ENCODE data around the gene MEGF8.

Gene MEGF8

DNA sequence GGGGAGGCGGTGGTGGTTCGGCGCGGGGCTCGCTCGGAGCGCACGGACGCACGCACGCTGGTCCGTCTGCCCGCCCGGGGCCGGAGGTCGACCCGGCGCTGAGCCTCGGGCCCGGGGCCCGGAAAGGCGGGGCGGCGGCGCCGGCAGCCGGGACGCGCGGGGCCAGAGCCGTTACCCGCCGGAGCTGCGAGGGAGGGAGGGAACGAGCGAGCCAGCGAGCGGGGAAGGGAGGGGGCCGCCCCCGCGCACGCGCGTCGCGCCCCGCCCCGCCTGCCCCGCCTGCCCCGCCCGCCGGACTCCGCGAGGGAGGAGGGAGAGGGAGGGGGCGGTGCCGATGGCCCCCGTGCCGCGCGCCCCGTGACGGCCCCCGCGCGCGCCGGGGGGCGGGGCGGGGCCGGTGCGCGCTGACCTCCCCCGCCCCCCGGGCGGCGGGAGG is 41.4 kb upstream of the MEGF8 start:
- TF ChIP-seq RARB (CRISPR knock-in tag; IDR thresholded peaks at IDR 0.05) = no peak
- TF ChIP-seq ZNF565 (CRISPR knock-in tag; conservative IDR thresholded peaks at IDR 0.05; ENCODE audit: low read depth) = no peak
- no peak for TF ChIP-seq ZFP30 (CRISPR knock-in tag; IDR thresholded peaks at IDR 0.05)
- no peak for TF ChIP-seq CSDC2 (CRISPR knock-in tag; IDR thresholded peaks at IDR 0.05)
- TF ChIP-seq, protein P1, sequence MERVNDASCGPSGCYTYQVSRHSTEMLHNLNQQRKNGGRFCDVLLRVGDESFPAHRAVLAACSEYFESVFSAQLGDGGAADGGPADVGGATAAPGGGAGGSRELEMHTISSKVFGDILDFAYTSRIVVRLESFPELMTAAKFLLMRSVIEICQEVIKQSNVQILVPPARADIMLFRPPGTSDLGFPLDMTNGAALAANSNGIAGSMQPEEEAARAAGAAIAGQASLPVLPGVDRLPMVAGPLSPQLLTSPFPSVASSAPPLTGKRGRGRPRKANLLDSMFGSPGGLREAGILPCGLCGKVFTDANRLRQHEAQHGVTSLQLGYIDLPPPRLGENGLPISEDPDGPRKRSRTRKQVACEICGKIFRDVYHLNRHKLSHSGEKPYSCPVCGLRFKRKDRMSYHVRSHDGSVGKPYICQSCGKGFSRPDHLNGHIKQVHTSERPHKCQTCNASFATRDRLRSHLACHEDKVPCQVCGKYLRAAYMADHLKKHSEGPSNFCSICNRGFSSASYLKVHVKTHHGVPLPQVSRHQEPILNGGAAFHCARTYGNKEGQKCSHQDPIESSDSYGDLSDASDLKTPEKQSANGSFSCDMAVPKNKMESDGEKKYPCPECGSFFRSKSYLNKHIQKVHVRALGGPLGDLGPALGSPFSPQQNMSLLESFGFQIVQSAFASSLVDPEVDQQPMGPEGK (CRISPR knock-in tag; IDR thresholded peaks at IDR 0.05; ENCODE audit: borderline replicate concordance) = no peak
- no peak for ATAC-seq

DNA sequence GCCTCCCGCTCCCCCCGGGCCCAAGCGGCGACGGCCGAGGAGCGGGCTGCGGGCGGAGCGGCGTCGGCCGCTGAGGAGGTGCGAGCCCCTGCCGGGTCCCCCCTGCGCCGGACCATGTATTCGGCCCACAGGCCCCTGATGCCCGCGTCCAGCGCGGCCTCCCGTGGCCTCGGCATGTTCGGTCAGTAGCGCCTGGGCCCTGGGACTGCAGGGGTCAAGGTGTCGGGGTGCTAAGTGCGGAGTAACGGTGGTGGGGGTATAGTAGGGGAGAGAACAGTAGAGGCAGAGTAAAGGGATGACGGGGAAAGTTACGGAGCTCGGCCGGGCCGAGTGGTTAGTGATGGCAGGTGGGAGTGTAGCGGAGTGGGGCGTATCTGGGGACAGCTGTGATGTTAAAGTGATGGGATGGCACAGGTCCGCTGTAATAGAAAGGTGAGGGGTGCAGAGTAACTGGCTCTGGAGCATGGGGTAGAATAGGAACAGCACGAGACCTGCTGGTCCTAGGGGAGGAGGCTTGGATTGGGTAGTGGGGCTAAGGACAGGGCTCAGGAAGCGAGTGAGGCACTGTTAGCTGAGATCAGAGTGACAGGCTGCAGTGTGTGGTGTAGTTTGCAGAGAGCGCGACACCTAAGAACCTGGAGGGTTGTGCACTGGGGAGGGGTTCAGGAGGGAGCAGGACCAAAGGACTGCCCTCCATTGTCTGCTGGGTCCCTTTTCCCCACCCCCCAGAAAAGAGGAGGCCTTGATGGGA is 40.7 kb upstream of the MEGF8 start:
- TF ChIP-seq, protein P2, sequence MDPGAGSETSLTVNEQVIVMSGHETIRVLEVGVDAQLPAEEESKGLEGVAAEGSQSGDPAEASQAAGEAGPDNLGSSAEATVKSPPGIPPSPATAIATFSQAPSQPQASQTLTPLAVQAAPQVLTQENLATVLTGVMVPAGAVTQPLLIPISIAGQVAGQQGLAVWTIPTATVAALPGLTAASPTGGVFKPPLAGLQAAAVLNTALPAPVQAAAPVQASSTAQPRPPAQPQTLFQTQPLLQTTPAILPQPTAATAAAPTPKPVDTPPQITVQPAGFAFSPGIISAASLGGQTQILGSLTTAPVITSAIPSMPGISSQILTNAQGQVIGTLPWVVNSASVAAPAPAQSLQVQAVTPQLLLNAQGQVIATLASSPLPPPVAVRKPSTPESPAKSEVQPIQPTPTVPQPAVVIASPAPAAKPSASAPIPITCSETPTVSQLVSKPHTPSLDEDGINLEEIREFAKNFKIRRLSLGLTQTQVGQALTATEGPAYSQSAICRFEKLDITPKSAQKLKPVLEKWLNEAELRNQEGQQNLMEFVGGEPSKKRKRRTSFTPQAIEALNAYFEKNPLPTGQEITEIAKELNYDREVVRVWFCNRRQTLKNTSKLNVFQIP (CRISPR knock-in tag; IDR thresholded peaks at IDR 0.05; ENCODE audit: borderline replicate concordance, low read depth) = no peak
- TF ChIP-seq BACH2 (CRISPR knock-in tag; IDR thresholded peaks at IDR 0.05; ENCODE audit: borderline replicate concordance) (no peak), ESRRG (CRISPR knock-in tag; IDR thresholded peaks at IDR 0.05) (no peak), ZFP30 (CRISPR knock-in tag; IDR thresholded peaks at IDR 0.05) (no peak), PPARA (CRISPR knock-in tag; IDR thresholded peaks at IDR 0.05; ENCODE audit: borderline replicate concordance) (no peak), ZC3H10 (CRISPR knock-in tag; IDR thresholded peaks at IDR 0.05) (no peak), GLIS3 (CRISPR knock-in tag; IDR thresholded peaks at IDR 0.05) (no peak)
- TF ChIP-seq, protein P3, sequence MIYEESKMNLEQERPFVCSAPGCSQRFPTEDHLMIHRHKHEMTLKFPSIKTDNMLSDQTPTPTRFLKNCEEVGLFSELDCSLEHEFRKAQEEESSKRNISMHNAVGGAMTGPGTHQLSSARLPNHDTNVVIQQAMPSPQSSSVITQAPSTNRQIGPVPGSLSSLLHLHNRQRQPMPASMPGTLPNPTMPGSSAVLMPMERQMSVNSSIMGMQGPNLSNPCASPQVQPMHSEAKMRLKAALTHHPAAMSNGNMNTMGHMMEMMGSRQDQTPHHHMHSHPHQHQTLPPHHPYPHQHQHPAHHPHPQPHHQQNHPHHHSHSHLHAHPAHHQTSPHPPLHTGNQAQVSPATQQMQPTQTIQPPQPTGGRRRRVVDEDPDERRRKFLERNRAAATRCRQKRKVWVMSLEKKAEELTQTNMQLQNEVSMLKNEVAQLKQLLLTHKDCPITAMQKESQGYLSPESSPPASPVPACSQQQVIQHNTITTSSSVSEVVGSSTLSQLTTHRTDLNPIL (CRISPR knock-in tag; IDR thresholded peaks at IDR 0.05; ENCODE audit: low read depth) = no peak

DNA sequence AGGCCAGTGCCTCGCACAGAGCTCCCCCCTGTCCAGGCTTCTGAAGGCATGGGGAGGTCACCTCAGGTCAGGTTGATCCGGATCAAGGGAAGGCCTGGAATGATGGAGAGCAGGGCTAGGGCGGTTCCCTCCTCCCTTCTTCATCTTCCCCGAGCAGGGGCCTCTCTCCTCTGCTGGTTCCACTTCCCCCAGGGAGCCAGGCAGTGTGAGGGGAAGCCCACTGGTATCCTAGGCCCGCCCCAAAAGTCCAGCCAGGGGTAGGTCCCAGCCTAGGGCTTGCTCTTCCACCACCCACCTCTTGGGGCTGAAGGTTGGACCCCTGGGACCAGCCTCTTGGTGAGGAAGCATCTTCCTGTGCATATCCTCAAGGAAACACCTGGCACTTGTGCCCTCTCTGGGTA is 39.9 kb upstream of the MEGF8 start:
- ATAC-seq = no peak

More for the DNA sequence above, 40.7 kb upstream of the MEGF8 start:
- ATAC-seq = no peak

More for the DNA sequence above, 39.9 kb upstream of the MEGF8 start:
- TF ChIP-seq ZNF565 (CRISPR knock-in tag; conservative IDR thresholded peaks at IDR 0.05; ENCODE audit: low read depth) (no peak), GLIS3 (CRISPR knock-in tag; IDR thresholded peaks at IDR 0.05) (no peak), TCF4 (CRISPR knock-in tag; IDR thresholded peaks at IDR 0.05; ENCODE audit: borderline replicate concordance) (no peak), ZC3H10 (CRISPR knock-in tag; IDR thresholded peaks at IDR 0.05) (no peak), TOX (CRISPR knock-in tag; IDR thresholded peaks at IDR 0.05; ENCODE audit: borderline replicate concordance) (no peak), RARB (CRISPR knock-in tag; IDR thresholded peaks at IDR 0.05) (no peak), ZFP30 (CRISPR knock-in tag; IDR thresholded peaks at IDR 0.05) (no peak), SNAI2 (CRISPR knock-in tag; IDR thresholded peaks at IDR 0.05) (no peak)
- TF ChIP-seq, protein P3 (CRISPR knock-in tag; IDR thresholded peaks at IDR 0.05; ENCODE audit: low read depth) = no peak
- TF ChIP-seq, protein P4, sequence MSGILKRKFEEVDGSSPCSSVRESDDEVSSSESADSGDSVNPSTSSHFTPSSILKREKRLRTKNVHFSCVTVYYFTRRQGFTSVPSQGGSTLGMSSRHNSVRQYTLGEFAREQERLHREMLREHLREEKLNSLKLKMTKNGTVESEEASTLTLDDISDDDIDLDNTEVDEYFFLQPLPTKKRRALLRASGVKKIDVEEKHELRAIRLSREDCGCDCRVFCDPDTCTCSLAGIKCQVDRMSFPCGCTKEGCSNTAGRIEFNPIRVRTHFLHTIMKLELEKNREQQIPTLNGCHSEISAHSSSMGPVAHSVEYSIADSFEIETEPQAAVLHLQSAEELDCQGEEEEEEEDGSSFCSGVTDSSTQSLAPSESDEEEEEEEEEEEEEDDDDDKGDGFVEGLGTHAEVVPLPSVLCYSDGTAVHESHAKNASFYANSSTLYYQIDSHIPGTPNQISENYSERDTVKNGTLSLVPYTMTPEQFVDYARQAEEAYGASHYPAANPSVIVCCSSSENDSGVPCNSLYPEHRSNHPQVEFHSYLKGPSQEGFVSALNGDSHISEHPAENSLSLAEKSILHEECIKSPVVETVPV (CRISPR knock-in tag; IDR thresholded peaks at IDR 0.05) = no peak
- TF ChIP-seq, protein P5, sequence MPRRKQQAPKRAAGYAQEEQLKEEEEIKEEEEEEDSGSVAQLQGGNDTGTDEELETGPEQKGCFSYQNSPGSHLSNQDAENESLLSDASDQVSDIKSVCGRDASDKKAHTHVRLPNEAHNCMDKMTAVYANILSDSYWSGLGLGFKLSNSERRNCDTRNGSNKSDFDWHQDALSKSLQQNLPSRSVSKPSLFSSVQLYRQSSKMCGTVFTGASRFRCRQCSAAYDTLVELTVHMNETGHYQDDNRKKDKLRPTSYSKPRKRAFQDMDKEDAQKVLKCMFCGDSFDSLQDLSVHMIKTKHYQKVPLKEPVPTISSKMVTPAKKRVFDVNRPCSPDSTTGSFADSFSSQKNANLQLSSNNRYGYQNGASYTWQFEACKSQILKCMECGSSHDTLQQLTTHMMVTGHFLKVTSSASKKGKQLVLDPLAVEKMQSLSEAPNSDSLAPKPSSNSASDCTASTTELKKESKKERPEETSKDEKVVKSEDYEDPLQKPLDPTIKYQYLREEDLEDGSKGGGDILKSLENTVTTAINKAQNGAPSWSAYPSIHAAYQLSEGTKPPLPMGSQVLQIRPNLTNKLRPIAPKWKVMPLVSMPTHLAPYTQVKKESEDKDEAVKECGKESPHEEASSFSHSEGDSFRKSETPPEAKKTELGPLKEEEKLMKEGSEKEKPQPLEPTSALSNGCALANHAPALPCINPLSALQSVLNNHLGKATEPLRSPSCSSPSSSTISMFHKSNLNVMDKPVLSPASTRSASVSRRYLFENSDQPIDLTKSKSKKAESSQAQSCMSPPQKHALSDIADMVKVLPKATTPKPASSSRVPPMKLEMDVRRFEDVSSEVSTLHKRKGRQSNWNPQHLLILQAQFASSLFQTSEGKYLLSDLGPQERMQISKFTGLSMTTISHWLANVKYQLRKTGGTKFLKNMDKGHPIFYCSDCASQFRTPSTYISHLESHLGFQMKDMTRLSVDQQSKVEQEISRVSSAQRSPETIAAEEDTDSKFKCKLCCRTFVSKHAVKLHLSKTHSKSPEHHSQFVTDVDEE (CRISPR knock-in tag; IDR thresholded peaks at IDR 0.05) = no peak

All from SK-N-SH treated with all-trans-retinoic acid at 6 μM for 48 hours (cell line).